GM12878 (cell line): ENCODE measurements around the gene LARP4. TPM values are rescaled to one million over a fixed set of nuclear protein-coding genes. Genes with fewer than 3 reads are reported as not detected.
"Not testable (repeated sequence)": the region's sequence is repeated elsewhere in the genome, so short reads cannot be mapped to it uniquely, and the experiment has no call there.

ENCODE experiments used
- ATAC-seq: fragments of 200-7000 bp; cut with Tn5 transposase; 3 replicates; pipeline ENCODE4 v1.9.1; 2020; ENCODE audit warnings: mild to moderate bottlenecking, moderate library complexity
- BruUV-seq: library from RNA; stranded (reverse); fragments of 400-500 nt; replicated peaks from 2 replicates; lab custom pipeline; 2021; lab: Mats Ljungman, UMichigan
- CTCF ChIA-PET: fragments of 300-600 bp; sonication (Branson Sonifier 250); formaldehyde crosslinking; extraction: SDS; loops from one replicate; lab custom pipeline; 2021; ENCODE audit warnings: inconsistent platforms; lab: Yijun Ruan, JAX
- POLR2A ChIA-PET: fragments of 350-600 bp; formaldehyde crosslinking; extraction: SDS; loops from one replicate; lab custom pipeline; 2021; ENCODE audit warnings: inconsistent platforms; lab: Charles Lee
- RAD21 ChIA-PET: fragments of 300-600 bp; sonication (Branson Sonifier 250); formaldehyde crosslinking; loops from one replicate; lab custom pipeline; 2023; ENCODE audit warnings: antibody characterized with exemption; ENCODE audit not compliant: unreplicated experiment; lab: Charles Lee
- SMC1A ChIA-PET: fragments of 300-600 bp; sonication (Branson Sonifier 250); formaldehyde crosslinking; loops from one replicate; lab custom pipeline; 2023; ENCODE audit not compliant: unreplicated experiment, uncharacterized antibody; lab: Charles Lee
- DNase-seq: peaks from one replicate; pipeline ENCODE4 v3.0.0-alpha.2; 2011; ENCODE audit warnings: low read depth, low spot score
- FAIRE-seq: peaks from 3 replicates; lab custom pipeline; 2011; peaks lifted over from hg19 to GRCh38; lab: Jason Lieb, UNC
- H2AFZ ChIP-seq: 2 replicates; pipeline ENCODE4 v1.6.0; 2011; ENCODE audit warnings: low read depth, low read length, control low read depth; ENCODE audit not compliant: control insufficient read depth
- H3K27ac ChIP-seq: 2 replicates; pipeline ENCODE4 v1.5.1; 2011; ENCODE audit warnings: control low read depth; ENCODE audit not compliant: control insufficient read depth, insufficient read depth
- H3K27me3 ChIP-seq, 2 experiments: replicated peaks in 1 of 2; 2 replicates each; pipeline versions ENCODE4 v1.6.0 to v1.6.1; 2011; ENCODE audit warnings: low read length in 1 of 2; ENCODE audit not compliant: control insufficient read depth in 2 of 2, insufficient read depth in 2 of 2
- H3K36me3 ChIP-seq, 2 experiments: 2 replicates each; pipeline ENCODE4 v1.5.1; 2011; ENCODE audit warnings: low read length in 1 of 2; ENCODE audit not compliant: control insufficient read depth in 2 of 2, insufficient read depth in 2 of 2
- H3K4me1 ChIP-seq: 2 replicates; pipeline ENCODE4 v1.6.1; 2011; ENCODE audit warnings: mild to moderate bottlenecking, low read length, moderate library complexity, mixed read lengths; ENCODE audit not compliant: control insufficient read depth, insufficient read depth
- H3K4me2 ChIP-seq: 2 replicates; pipeline ENCODE4 v1.6.0; 2011; ENCODE audit warnings: control low read depth; ENCODE audit not compliant: control insufficient read depth, insufficient read depth
- H3K4me3 ChIP-seq: fragments of 200-600 bp; sonication (generic); 2 replicates; pipeline ENCODE4 v1.5.1; 2016
- H3K79me2 ChIP-seq: 2 replicates; pipeline ENCODE4 v1.6.0; 2011; ENCODE audit warnings: low read length; ENCODE audit not compliant: control insufficient read depth, insufficient read depth
- H3K9ac ChIP-seq: 2 replicates; pipeline ENCODE4 v1.8.0; 2011; ENCODE audit warnings: low read length, control low read depth, mixed read lengths; ENCODE audit not compliant: control insufficient read depth, insufficient read depth
- H3K9me3 ChIP-seq: replicated peaks from 3 replicates; pipeline ENCODE4 v1.5.1; 2011; ENCODE audit warnings: mild to moderate bottlenecking, low read length; ENCODE audit not compliant: control insufficient read depth, insufficient read depth
- H4K20me1 ChIP-seq: 2 replicates; pipeline ENCODE4 v1.6.0; 2011; ENCODE audit not compliant: control insufficient read depth, insufficient read depth
- NKRF ChIP-seq: fragments of 450-650 bp; conservative IDR thresholded peaks from 2 replicates; pipeline ENCODE4 v1.6.1; 2017; ENCODE audit warnings: mild to moderate bottlenecking, moderate library complexity
- whole genome bisulfite sequencing: methylation state at CpG from one replicate; pipeline ENCODE4 v1.1.6; 2016; ENCODE audit warnings: low lambda C conversion rate; ENCODE audit not compliant: insufficient replicate concordance, insufficient coverage; ENCODE audit errors: missing lambda C conversion rate; 5-methylcytosine and 5-hydroxymethylcytosine counted together
- in situ Hi-C: fragments of 300-500 bp; cut with MboI; formaldehyde crosslinking; loops from 9 replicates; pipeline ENCODE4 v1.14.3; 2018; ENCODE audit warnings: mixed read lengths
- intact Hi-C: fragments of 100-400 bp; cut with micrococcal nuclease; formaldehyde crosslinking; loops from one replicate; pipeline ENCODE4 v1.14.2; 2022; ENCODE audit not compliant: unreplicated experiment
- polyA plus RNA-seq, 11 experiments: library from polyadenylated mRNA; depleted of rRNA in 4 of 11; unstranded in 6 of 11; stranded (reverse) in 5 of 11; fragments of >200 nt; fragmentation: Nextera tagmentation in 4 of 11; fragmentation: Illumina TruSeq in 1 of 11; extraction: Ambion mirVana in 4 of 11; extraction: Trizol in 1 of 11; gene quantifications; 1 replicate in 1 of 11; 2 replicates in 10 of 11; pipeline versions ENCODE4 v1.2.1 to v1.2.3, GENCODE V29; 2011 to 2016; ENCODE audit warnings: inconsistent platforms in 2 of 11, missing spikeins in 2 of 11, low read depth in 1 of 11
- total RNA-seq, 4 experiments: library from RNA; depleted of rRNA in 3 of 4; stranded (reverse); fragments of >200 nt in 3 of 4; fragmentation: Illumina TruSeq in 1 of 4; extraction: Trizol in 1 of 4; gene quantifications; 2 replicates each; pipeline versions ENCODE4 v1.2.1 to v1.2.3, GENCODE V29; 2013 to 2021

The LARP4 gene
- total and polyA plus RNA-seq, 10 of the 15 experiments (the other 5 are each of a cell fraction or from before 2014, with no cell fraction given), result 24.1 to 72.6 (median 35.6) TPM

- Histone ChIP-seq H3K9ac (no peak overlapping the region), H3K4me3 (no peak overlapping the region), H4K20me1 (no peaks in the 10 kb centered on the region), H3K27ac (no peak overlapping the region), H3K36me3 (no peaks in the 10 kb centered on the region), H3K27me3 (no peaks in the 10 kb centered on the region), H3K79me2 (no peaks in the 10 kb centered on the region), H3K4me1 (no peaks in the 10 kb centered on the region), H3K4me2 (no peak overlapping the region), H2AFZ (no peak overlapping the region), H3K9me3 (no peaks in the 10 kb centered on the region)
- POLR2A ChIA-PET, result no interaction called here
- ATAC-seq (no peak), DNase-seq (no peak), FAIRE-seq (no peak)
- no TSS peak for BruUV-seq
- no peak for TF ChIP-seq NKRF
- CTCF ChIA-PET, result no interaction called here
- RAD21 ChIA-PET, result no interaction called here
- intact Hi-C loops (no loop called here), in situ Hi-C loops (no loop called here)
- SMC1A ChIA-PET, result interaction anchor here (0.7 kb wide), 1 partner anchor 81 kb away, joined by 3 read pairs; no protein-coding TSS in a partner anchor
- 78% methylated on average over 9 of the region's 9 CpGs for WGBS
Measured at GRCh38 chr12:50365709-50366406, 34.8 kb upstream of the LARP4 start.

- H3K9ac ChIP-seq, H3K27me3 ChIP-seq, H4K20me1 ChIP-seq, CTCF ChIA-PET, SMC1A ChIA-PET, RAD21 ChIA-PET, H3K9me3 ChIP-seq, FAIRE-seq, H3K4me2 ChIP-seq, intact Hi-C loops, ATAC-seq, BruUV-seq, in situ Hi-C loops, H2AFZ ChIP-seq, H3K4me1 ChIP-seq, DNase-seq, H3K27ac ChIP-seq, H3K79me2 ChIP-seq, H3K4me3 ChIP-seq, H3K36me3 ChIP-seq: not testable (repeated sequence)
- 50% methylated on average over 7 of the region's 7 CpGs for WGBS
- POLR2A ChIA-PET, result interaction anchor here (0.7 kb wide), 1 partner anchor 94 kb away, joined by 3 read pairs; no protein-coding TSS in a partner anchor
Measured at GRCh38 chr12:50370672-50371071, 30.0 kb upstream of the LARP4 start.
